ENCODE measurements around the gene PLEKHM3. TPM values are rescaled to one million over a fixed set of nuclear protein-coding genes. Genes with fewer than 3 reads are reported as not detected.

Gene PLEKHM3, protein sequence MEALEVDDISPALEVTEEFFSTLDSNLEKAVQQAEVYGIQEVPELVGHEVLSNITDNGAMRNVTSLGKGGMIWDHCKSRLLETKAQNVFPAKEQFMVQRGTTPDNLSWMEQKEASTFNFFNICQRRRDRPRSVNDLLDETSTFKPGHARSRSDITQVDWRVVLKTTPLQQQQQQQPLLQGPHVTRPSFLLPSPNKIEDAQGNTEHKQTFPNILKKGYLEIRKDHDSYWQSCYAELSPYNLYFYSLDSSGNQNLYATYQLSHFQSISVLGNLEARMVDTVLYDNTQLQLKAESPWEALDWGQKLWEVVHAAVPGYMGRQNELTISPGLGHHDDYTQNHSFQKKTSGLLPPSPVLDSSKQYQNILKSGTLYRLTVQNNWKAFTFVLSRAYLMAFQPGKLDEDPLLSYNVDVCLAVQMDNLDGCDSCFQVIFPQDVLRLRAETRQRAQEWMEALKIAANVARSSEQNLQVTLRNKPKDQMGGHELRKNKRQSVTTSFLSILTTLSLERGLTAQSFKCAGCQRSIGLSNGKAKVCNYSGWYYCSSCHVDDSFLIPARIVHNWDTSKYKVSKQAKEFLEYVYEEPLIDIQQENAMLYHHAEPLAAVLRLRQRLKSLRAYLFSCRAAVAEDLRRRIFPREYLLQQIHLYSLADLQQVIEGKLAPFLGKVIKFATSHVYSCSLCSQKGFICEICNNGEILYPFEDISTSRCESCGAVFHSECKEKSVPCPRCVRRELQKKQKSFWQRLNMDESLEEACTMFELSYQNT
- total RNA-seq (2014; rRNA removed; shearing (Covaris generic); ENCODE audit: low replicate concordance) = 19.7 and 19.9 TPM in 2 replicates

DNA sequence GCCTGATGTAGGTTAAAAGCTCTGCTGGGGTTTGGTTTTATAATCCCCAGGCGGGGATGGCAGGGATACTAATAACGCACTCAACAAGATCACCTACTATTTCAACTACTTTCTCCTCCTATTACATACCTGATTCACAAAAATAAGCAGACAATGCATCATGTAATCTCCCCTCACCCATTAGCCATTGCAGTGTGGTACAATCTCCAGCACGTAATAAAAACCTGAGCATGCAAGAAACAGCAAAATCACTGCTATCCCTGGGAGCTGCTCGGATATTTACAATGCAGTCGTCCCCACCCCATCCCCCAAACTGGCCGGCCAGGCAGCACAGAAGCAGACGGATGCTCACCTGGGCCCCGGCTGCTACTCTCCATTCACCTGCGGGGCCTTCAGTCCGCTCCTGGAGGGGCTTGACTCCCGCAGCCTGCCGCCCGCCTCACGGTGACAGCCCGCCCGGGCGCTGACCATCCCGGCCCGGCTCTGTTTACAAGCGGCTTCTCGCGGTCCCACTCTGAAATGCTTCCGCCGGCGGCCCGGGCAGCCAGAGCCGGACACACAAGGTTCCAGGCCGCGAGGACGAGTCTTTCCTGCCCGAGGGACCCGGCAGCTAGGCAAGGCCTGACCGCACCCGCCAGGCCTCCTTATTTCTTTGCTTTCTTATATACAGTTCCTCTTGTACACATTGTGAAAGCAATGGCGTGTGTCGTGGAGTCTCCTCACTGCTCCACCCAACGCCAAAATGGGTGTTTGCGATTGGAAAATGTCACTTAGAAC is at the start of gene PLEKHM3:
Gene PLEKHM3 (minus strand): TSS at position 491 of the 777 bp plus-strand sequence. CDS start 23,888 bp downstream, outside the sequence.
- Histone ChIP-seq H2AFZ (ENCODE audit: low read length) (peak within 1 kb of the TSS; percentile 80), H3K4me1 (ENCODE audit: low read length) (peaks cover 16% of the 10 kb centered on the region), H3K4me2 (ENCODE audit: low read depth, low read length, poor library complexity, severe bottlenecking) (peak within 1 kb of the TSS; percentile 83), H4K20me1 (ENCODE audit: insufficient read depth, low read depth, low read length) (no peaks in the 10 kb centered on the region), H3K36me3 (ENCODE audit: insufficient read depth, low read length) (peaks cover 3% of the 10 kb centered on the region; the same call in 1 of the 2 replicates), H3K27me3 (ENCODE audit: low read length) (no peaks in the 10 kb centered on the region), H3K9me3 (ENCODE audit: low read length) (no peaks in the 10 kb centered on the region), H3K9ac (ENCODE audit: low read length) (peak within 1 kb of the TSS; percentile 87), H3K79me2 (ENCODE audit: low read length) (peaks cover 47% of the 10 kb centered on the region), H3K27ac (ENCODE audit: low read length) (peak within 1 kb of the TSS; percentile 46), H3K9me2 (replicated peaks; ENCODE audit: insufficient read depth, low read length) (no peaks in the 10 kb centered on the region), H3K4me3 (ENCODE audit: low read length) (peak within 1 kb of the TSS; percentile 95)
- DNase-seq = peak; percentile 90

GRCh38 chr2:208074610-208075356 is 49.5 kb upstream of the PLEKHM3 start:
- H3K4me2 ChIP-seq (ENCODE audit: low read depth, low read length, poor library complexity, severe bottlenecking) = no peak overlapping the region
- no peaks in the 10 kb centered on the region for H3K79me2 ChIP-seq (ENCODE audit: low read length)
- no peaks in the 10 kb centered on the region for H3K4me1 ChIP-seq (ENCODE audit: low read length)
- 0 out of 2 replicates have a peak, but pooled peaks cover 3% of the 10 kb centered on the region for H3K9me3 ChIP-seq (ENCODE audit: low read length)
- H3K27ac ChIP-seq (ENCODE audit: low read length) = no peak overlapping the region
- no peaks in the 10 kb centered on the region for H3K36me3 ChIP-seq (ENCODE audit: insufficient read depth, low read length)
- DNase-seq = no peak
- no peaks in the 10 kb centered on the region for H4K20me1 ChIP-seq (ENCODE audit: insufficient read depth, low read depth, low read length)
- no peak overlapping the region for H3K9ac ChIP-seq (ENCODE audit: low read length)
- no peaks in the 10 kb centered on the region for H3K9me2 ChIP-seq (replicated peaks; ENCODE audit: insufficient read depth, low read length)
- H3K27me3 ChIP-seq (ENCODE audit: low read length) = no peaks in the 10 kb centered on the region
- no peak overlapping the region for H3K4me3 ChIP-seq (ENCODE audit: low read length)
- H2AFZ ChIP-seq (ENCODE audit: low read length) = no peak overlapping the region

GRCh38 chr2:208072250-208072892 is 47.0 kb upstream of the PLEKHM3 start:
- Histone ChIP-seq H3K4me2 (ENCODE audit: low read depth, low read length, poor library complexity, severe bottlenecking) (no peak overlapping the region), H4K20me1 (ENCODE audit: insufficient read depth, low read depth, low read length) (no peaks in the 10 kb centered on the region), H3K79me2 (ENCODE audit: low read length) (no peaks in the 10 kb centered on the region), H3K27me3 (ENCODE audit: low read length) (no peaks in the 10 kb centered on the region), H3K27ac (ENCODE audit: low read length) (no peak overlapping the region), H3K9ac (ENCODE audit: low read length) (no peak overlapping the region), H3K9me3 (ENCODE audit: low read length) (no peaks in the 10 kb centered on the region), H3K9me2 (replicated peaks; ENCODE audit: insufficient read depth, low read length) (no peaks in the 10 kb centered on the region), H3K4me1 (ENCODE audit: low read length) (no peaks in the 10 kb centered on the region), H3K4me3 (ENCODE audit: low read length) (no peak overlapping the region), H2AFZ (ENCODE audit: low read length) (no peak overlapping the region), H3K36me3 (ENCODE audit: insufficient read depth, low read length) (no peaks in the 10 kb centered on the region)
- DNase-seq = peak; percentile 80

- Histone ChIP-seq H4K20me1 (ENCODE audit: insufficient read depth, low read depth, low read length) (no peaks in the 10 kb centered on the region), H2AFZ (ENCODE audit: low read length) (no peak overlapping the region), H3K36me3 (ENCODE audit: insufficient read depth, low read length) (no peaks in the 10 kb centered on the region), H3K27me3 (ENCODE audit: low read length) (no peaks in the 10 kb centered on the region), H3K9me2 (replicated peaks; ENCODE audit: insufficient read depth, low read length) (no peaks in the 10 kb centered on the region), H3K9ac (ENCODE audit: low read length) (no peak overlapping the region), H3K9me3 (ENCODE audit: low read length) (no peaks in the 10 kb centered on the region), H3K27ac (ENCODE audit: low read length) (no peak overlapping the region), H3K79me2 (ENCODE audit: low read length) (no peaks in the 10 kb centered on the region), H3K4me1 (ENCODE audit: low read length) (peaks cover 4% of the 10 kb centered on the region), H3K4me3 (ENCODE audit: low read length) (no peak overlapping the region), H3K4me2 (ENCODE audit: low read depth, low read length, poor library complexity, severe bottlenecking) (no peak overlapping the region)
- DNase-seq = no peak
Observed at GRCh38 chr2:208069186-208069585, 43.9 kb upstream of the PLEKHM3 start.

DNA sequence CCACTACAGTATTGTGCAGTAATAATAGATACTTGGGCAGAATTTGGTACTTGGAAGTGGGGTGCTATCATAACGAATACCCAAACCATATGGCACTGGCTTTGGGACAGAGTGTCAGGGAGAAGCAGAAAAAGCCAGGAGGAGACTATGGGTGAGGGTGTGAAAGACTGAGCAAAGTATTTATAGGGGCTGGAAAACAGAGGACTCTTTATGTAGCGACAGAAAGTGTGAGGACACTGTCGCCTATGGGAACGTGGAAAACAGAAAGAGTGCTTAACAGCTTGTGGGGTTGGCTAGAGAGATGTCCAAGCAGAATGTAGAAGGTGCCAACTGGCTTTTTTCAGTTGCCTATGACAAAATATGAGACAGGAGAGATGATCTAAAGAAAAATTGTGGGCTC is 40.7 kb upstream of the PLEKHM3 start:
- Histone ChIP-seq H3K79me2 (ENCODE audit: low read length) (no peaks in the 10 kb centered on the region), H4K20me1 (ENCODE audit: insufficient read depth, low read depth, low read length) (no peaks in the 10 kb centered on the region), H3K36me3 (ENCODE audit: insufficient read depth, low read length) (no peaks in the 10 kb centered on the region), H3K9ac (ENCODE audit: low read length) (no peak overlapping the region), H3K9me3 (ENCODE audit: low read length) (no peaks in the 10 kb centered on the region), H3K4me1 (ENCODE audit: low read length) (peaks cover 4% of the 10 kb centered on the region), H3K27me3 (ENCODE audit: low read length) (no peaks in the 10 kb centered on the region), H3K9me2 (replicated peaks; ENCODE audit: insufficient read depth, low read length) (no peaks in the 10 kb centered on the region), H3K27ac (ENCODE audit: low read length) (no peak overlapping the region), H2AFZ (ENCODE audit: low read length) (no peak overlapping the region), H3K4me3 (ENCODE audit: low read length) (no peak overlapping the region), H3K4me2 (ENCODE audit: low read depth, low read length, poor library complexity, severe bottlenecking) (no peak overlapping the region)
- no peak for DNase-seq

GRCh38 chr2:208065476-208065875 is 40.1 kb upstream of the PLEKHM3 start:
- H3K27me3 ChIP-seq (ENCODE audit: low read length) = no peaks in the 10 kb centered on the region
- H2AFZ ChIP-seq (ENCODE audit: low read length) = no peak overlapping the region
- no peaks in the 10 kb centered on the region for H3K79me2 ChIP-seq (ENCODE audit: low read length)
- no peak overlapping the region for H3K4me2 ChIP-seq (ENCODE audit: low read depth, low read length, poor library complexity, severe bottlenecking)
- no peak overlapping the region for H3K4me3 ChIP-seq (ENCODE audit: low read length)
- H3K9me2 ChIP-seq (replicated peaks; ENCODE audit: insufficient read depth, low read length) = no peaks in the 10 kb centered on the region
- no peaks in the 10 kb centered on the region for H3K36me3 ChIP-seq (ENCODE audit: insufficient read depth, low read length)
- H3K9me3 ChIP-seq (ENCODE audit: low read length) = no peaks in the 10 kb centered on the region
- peaks cover 4% of the 10 kb centered on the region for H3K4me1 ChIP-seq (ENCODE audit: low read length)
- H4K20me1 ChIP-seq (ENCODE audit: insufficient read depth, low read depth, low read length) = no peaks in the 10 kb centered on the region
- H3K9ac ChIP-seq (ENCODE audit: low read length) = no peak overlapping the region
- DNase-seq = no peak
- H3K27ac ChIP-seq (ENCODE audit: low read length) = no peak overlapping the region

- Histone ChIP-seq H4K20me1 (ENCODE audit: insufficient read depth, low read depth, low read length) (no peaks in the 10 kb centered on the region), H3K4me2 (ENCODE audit: low read depth, low read length, poor library complexity, severe bottlenecking) (peak overlapping the region; percentile 47), H3K9me3 (ENCODE audit: low read length) (no peaks in the 10 kb centered on the region), H3K9me2 (replicated peaks; ENCODE audit: insufficient read depth, low read length) (no peaks in the 10 kb centered on the region), H2AFZ (ENCODE audit: low read length) (0 out of 2 replicates have a peak overlapping the region, but pooled peaks have one; percentile 50), H3K79me2 (ENCODE audit: low read length) (no peaks in the 10 kb centered on the region), H3K9ac (ENCODE audit: low read length) (no peak overlapping the region), H3K27ac (ENCODE audit: low read length) (no peak overlapping the region), H3K36me3 (ENCODE audit: insufficient read depth, low read length) (no peaks in the 10 kb centered on the region), H3K4me1 (ENCODE audit: low read length) (peaks cover 4% of the 10 kb centered on the region), H3K4me3 (ENCODE audit: low read length) (no peak overlapping the region), H3K27me3 (ENCODE audit: low read length) (no peaks in the 10 kb centered on the region)
- no peak for DNase-seq
Observed at GRCh38 chr2:208064220-208064961, 39.1 kb upstream of the PLEKHM3 start.

Measured in Karpas-422 (cell line).